ENCODE data around the gene BEND6.
A peak's percentile ranks its signal among the peaks of the same experiment; 100 is the strongest.

Gene BEND6

DNA sequence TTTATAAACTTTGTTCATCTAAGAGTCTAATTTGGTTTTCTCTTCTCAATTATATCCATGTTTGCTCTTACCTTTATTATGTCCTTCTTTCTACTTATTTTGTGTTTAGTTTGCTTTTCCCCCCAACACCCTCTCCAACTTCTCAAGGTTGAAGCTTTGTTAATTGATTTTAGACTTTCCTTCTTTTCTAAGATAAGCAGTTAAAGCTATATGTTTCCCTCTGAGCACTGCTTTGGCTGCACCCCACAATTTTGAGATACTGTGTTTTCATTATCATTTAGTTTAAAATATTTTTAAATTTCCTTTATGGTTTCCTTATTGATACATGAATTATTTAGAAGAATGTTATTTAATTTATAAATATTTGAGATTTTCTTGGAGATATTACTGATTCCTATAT lies 13.9 kb upstream of the BEND6 start:
- no peak for DNase-seq

DNA sequence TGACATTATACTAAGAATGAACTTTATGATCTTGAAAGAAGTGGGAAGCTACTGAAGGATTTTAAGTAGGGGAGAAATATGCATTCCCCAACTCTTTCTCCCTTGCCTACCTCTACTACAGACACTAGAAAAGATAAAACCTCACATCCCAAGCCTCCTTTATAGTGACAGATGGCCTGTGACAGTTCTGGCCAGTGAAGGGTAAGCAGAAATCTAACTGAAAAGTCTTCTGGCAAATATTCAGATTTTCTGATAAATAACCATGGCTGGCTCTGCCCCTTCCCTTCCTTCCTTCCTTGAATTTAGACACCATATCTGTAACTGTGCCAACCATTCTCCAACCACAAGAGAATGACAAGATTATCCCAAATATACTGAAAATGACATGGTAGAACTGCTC lies 10.2 kb upstream of the BEND6 start:
- no peak for DNase-seq

- DNase-seq, result no peak
Measured at GRCh38 chr6:56946368-56946767, 8.5 kb upstream of the BEND6 start.

DNA sequence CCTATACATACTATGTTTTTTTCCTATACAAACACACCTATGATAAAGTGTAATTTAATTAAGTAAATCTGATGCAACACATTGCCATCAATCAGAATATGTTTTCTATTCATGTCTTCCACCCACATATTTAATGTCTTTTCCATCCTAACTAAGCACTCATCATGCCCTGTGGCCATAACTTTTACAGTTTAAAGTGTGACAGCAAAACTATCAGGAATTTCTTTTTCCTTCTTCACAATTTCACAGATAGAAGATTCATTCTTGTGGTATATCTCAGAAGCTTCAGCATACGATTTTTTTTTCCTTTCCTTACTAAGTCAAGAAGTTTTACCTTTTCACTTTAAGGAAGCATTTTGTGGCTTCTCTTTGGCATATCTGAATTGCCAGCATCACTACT lies 7.0 kb upstream of the BEND6 start:
- no peak for DNase-seq

DNA sequence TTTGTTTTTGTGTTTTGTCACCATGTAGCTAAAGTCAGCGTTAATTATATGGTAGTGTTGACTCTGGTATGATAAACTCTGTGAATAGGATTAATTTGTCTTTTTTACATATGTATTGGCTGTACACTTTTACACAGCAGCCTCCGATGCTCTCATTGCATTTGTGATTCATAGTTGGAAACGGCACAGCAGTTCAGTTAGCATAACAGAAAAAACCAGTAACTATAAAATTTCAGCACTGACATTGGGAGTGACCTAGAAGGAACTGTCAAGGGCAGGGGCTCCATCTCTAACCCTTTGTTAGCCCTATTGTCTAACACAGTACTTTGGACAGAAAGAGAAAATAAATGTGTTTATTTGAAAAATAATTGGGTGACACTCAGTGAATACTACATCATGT lies 5.6 kb upstream of the BEND6 start:
- no peak for DNase-seq

DNA sequence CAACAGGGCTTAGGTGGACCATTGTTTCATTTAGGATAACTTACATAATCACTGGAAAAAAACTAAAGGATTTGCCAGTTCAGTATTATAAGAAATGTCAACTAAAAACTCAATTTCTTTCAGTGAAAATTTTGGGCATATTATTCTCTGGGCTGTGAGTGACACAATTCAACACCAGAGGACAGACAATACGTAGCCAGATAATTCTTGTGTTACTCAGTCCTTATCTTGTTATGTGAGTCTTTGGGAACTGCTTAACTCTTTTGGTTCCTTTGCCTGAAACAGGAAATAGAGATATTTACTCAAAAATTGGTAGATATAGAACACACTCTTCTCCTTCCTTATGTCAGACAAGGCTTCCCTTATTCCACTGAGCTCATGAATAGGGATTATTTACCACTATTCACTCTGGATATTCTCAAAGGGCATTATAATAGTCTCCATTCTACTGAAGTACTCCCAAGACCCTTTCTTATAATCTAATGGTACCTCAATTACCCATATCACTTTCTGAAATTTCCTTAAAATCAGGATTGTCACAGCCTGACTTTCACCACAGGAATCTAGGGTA lies 4.9 kb upstream of the BEND6 start:
- DNase-seq, result no peak

DNA sequence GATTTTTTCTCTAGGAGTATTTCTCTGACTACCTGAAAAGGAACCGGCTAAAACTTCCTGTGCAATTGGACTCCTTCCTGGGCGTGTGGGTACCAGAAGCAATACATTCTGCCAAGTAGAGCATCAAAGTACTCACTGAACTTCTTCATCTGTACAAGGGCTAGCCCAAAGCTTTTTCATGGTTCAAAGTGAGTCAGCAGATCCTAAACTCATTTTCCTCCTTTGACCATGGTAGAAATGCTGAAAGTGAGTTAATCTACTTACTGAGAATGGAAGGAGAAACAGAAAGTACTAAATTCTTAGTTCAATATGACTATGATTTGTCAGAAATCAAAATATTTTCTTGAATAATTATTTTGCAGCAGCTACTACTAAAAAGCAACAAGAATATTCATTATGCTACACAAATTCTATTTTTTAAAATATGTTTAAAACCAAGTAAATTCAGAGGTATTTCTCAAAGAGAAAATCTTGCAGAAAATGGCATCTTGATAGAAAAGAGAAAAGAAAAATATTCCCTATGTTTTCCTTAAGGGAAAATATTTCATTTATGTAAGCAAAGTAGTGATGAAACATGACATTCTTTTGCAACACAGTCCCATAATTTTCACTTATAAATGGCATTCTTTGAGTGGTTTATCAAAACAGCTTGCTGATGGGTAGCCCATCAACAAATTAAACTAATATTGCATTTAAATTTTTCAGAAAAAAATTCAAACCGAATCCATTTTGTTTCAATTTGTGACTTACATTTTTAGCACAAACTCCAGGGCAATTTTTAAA lies 3.7 kb upstream of the BEND6 start:
- DNase-seq, result no peak

GRCh38 chr6:56953597-56954402 lies 1.1 kb upstream of the BEND6 start:
- peak; percentile 8 to 13 (median 10) for DNase-seq

DNA sequence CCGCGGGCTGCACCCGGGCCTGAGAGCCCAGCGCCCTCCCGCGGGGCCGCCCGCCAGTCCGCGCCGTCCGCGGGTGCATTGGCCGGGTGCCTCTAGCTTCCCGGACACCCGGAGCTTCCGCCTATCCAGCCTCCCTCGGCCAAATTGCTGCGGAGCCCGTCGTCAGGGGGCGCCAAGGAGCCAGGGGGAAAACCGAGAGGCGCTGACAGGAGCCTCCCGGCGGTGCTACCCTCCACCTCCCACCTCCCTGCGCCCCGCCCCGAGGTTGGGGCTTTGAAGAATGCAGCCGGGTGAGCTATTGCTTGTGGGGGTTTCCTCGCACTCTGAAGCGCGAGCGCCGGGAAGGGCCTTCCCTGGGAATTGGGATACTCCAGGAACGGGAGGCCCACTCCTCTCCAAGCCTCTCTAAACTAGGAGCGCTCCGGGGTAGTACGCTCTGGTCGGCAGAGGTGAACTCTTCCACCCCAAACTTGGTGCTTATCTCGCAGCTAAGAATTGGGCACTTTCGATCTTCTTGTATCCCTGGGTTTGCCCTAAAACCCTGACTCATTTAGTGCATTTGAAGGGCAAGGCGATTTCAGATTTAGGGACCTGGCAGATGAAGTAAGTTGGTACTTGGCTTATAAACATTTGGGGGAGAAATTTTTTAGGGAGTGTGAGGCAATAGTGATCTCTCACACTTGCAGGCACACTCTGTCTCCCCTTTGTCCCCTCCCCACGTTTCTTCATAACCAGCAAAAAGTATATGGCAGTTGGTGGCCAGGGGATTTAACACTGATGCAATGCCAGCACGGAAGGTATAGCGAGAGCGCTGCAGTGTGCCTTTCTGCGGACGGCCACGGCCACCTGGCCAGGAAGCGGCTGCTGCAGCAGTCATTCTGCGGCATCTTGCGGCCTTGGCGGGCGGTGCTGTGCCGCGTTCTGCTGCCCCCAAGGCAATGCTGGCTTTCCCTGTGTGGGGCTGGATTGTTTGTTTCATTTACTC lies 556 bp downstream of the BEND6 start:
- DNase-seq, result peak; percentile 88 to 95 (median 90)

- no peak for DNase-seq
Measured at GRCh38 chr6:56956491-56956890, 1.6 kb downstream of the BEND6 start.

DNA sequence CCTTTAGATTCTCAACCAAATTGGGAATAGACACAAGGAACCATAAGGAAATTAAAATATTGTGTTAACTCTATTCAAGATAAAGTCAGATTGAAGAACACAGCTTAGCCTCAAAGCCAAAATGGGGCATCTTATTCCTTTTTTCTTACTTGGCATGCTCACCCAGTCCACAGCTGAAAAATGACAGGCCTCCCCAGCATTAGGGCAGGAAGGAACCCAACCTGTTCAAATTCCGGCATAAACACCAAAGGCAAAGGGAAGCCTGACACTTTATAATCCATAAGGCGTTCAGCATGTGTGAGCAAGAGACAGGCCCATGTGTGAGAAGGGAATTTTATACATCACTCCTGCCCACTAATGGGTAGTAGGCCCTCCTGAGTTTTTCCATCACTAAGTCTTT lies 2.9 kb downstream of the BEND6 start:
- no peak for DNase-seq

DNA sequence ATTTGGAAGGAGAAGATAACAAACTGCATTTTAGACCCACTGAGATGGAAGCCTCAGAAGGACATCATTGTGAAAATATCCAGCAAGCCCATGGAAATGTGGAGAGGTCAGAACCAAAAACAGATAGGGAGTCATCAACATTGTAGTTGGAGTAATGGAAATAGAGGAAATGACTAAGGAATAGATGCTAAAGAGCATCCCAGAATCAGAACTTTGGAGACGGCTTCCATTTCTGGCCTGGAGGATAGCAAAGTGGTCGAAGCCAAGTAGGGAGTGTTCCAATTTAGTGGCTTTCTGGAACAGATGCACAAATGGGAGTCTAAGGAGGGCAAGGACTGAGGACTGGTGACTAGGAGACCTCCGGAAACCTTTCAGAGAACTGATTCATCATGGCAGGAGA lies 3.6 kb downstream of the BEND6 start:
- no peak for DNase-seq

GRCh38 chr6:56959094-56959493 lies 4.2 kb downstream of the BEND6 start:
- DNase-seq, result no peak

DNA sequence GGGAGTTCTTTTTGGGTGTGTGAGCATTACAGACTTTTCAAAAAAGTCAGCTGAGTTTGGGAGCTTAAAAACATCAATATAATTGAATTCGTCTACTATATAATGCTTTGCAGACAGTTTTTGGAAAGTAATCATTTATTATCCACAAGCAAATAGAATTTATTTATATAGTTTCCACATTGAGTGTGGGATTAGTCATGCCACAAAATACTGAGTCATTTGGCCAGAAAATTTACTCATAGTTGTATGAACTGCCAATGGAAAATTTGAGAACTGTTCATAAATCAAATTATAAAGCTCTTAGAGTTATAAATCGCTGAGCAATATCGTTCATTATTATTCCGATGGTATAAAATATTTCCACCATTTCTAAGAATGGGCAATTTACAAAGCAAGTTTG lies 5.0 kb downstream of the BEND6 start:
- no peak for DNase-seq

DNA sequence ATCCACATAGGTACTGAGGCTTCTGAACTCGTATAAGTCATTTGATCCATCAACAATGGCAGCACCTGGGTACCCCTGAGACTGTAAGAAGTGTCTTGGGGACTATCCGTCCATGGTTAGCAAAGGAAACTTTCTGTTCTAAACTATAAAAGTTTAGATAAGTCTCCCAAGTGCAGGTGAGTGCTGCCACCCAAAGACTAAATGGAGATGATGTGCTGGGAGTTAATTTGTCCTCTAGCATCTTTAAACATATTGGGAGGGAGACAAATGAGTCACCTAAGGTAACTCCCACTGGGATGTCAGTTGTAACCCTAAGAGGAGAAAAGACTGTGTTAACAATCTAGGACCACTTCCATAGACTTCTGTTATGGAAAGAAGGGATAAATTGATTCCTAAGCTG lies 6.2 kb downstream of the BEND6 start:
- DNase-seq, result no peak

- no peak for DNase-seq
Measured at GRCh38 chr6:56962441-56962840, 7.5 kb downstream of the BEND6 start.

DNA sequence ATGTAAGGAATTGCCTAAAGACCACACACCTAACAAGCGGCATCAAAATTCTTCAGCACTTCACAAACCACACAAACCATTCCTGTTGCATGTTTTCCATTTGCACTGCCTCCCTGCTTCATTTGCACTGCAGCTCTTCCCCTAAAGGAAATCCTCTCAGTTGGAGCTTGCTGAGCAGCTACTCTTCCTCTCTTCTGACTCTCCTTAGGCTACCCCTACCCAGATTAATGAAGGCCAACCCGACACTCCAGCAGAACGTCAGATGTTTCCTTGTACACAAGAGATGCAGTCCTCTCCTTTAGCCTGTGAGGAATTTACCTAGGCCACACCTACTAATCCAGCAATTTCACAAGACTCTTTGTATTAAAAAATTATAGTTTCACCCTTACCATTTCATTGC lies 8.1 kb downstream of the BEND6 start:
- no peak for DNase-seq

DNA sequence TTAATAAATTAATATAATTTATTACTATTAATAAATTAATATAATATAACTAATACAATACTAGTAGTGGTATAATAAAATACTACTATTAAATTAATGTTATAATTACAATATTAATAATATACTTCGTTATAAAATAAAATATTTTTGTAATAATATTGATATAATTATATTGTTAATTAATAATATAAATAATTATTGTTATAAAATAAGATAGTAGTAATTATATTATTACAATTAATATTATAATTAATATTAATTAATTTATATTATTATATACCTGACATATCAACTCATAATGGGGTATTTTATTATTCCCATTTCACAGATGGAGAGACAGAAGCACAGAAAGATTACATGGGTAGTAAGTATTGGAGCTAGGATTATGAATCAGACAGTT lies 8.9 kb downstream of the BEND6 start:
- no peak for DNase-seq

DNA sequence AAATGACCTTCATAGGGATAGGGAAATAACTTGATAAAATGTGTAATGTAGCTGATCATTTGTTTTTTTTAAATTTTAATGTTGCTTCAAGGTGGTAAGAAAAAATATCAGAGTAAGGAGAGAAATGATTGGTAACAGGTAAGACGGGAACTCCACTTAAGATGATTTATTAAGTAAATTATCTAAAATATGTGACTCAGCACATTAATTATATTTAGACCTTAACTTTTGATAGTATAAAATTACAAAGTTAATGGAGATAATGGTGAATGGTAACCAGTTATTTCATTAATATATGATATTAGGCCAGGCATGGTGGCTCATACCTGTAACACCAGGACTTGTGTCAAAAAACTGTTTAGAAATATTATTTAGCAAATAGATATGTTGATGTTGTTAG lies 10.2 kb downstream of the BEND6 start:
- DNase-seq, result no peak

- DNase-seq, result no peak
Measured at GRCh38 chr6:56970849-56971248, 15.9 kb downstream of the BEND6 start.

DNA sequence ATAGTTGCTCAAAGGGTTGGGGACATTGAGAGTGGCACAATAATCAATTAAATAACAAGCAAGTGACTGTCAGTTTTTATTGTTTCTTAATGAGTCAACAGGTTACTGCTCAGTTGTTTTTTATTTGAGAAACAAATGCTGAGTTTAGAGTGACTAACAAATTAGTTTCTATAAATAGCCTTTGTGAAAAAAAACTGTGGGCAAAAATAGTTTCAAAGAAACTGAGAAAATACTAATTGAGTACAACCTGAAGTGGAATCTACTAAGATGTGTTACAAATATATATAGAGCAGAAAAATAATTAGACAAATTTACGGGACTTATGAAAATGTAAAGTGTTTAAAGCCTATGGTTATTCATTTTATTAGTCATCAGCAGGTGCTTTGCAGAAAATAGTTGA lies 22.3 kb downstream of the BEND6 start:
- no peak for DNase-seq

DNA sequence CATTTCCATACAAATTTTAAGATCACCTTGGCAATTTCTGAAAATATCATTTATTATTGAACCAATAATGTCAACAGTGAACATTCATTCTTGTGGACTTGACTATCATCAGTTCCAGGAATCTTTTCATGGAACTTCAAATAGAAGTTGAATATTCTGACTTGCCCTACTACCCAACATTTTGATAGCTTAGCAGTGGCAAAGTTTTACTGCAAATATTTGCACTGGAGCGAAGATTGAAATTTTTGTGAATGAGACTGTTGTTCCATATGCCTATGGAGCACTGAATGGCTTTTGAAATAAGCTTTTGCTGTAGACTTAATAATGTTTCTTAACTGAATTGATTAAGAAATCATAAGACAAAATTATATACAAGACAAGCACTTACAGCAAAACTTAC lies 23.6 kb downstream of the BEND6 start:
- no peak for DNase-seq

- peak in 3 of 4 experiments; percentile 32 to 49 (median 34) for DNase-seq
Measured at GRCh38 chr6:56984361-56984760, 29.5 kb downstream of the BEND6 start.
